GM13977 (cell line): ENCODE measurements around the gene TIGD6.

Experiments used
- DNase-seq: peaks from one replicate; pipeline ENCODE4 v3.0.0; 2012; ENCODE audit warnings: low spot score
- in situ Hi-C: fragments of 300-500 bp; cut with MboI; formaldehyde crosslinking; loops from one replicate; pipeline ENCODE4 v1.12.0; 2022; ENCODE audit warnings: low sequenced_read_pairs, low pct_unique_long_range_greater_than_20kb, mixed read lengths, inconsistent platforms; ENCODE audit not compliant: unreplicated experiment
- TF ChIP-seq, protein P1 (sequence below): IDR thresholded peaks from 2 replicates; pipeline ENCODE4 v1.5.1; 2012; ENCODE audit warnings: mild to moderate bottlenecking, control low read depth; ENCODE audit not compliant: insufficient read depth; ENCODE audit errors: extremely low read depth, missing control alignments

TIGD6 gene

DNA sequence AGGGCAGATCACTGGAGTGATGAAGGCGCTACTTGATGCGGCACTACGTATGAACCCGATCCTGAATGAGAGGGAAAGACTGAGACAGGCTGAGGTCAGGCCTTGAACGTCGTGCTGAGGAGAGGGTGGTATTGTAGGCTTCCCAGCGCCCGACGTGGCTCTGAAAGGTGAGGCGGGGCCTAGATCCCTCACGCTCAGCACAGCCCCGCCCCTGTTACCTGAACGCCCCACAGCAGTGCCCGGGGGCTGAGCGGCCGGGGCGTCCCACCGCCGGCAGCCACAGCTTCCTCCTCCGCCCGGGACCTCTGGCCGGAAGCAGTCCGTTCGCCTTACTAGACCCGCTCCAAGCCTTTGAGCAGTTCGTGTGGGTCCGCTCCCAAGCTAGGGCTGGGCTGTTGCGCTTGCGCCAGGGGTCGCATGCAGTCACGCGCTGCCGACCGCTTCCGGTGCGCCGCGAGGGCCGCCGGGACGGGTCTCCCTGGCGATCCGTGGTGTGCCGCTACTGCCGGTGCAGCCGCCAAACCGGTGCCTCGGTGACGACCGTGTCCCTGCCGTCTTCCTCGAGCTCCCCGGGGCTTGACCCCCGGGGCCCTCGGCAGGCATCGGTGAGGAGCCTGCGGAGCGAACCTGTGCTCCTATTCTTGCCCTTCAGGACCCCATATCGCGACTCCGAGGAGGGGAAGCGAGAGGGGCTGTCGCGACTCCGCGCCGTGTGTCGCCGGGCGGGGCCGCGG, at the start of gene TIGD6, which contains the start of gene HMGXB3:
Gene TIGD6 (minus strand): TSS at position 399 of the 734 bp plus-strand sequence. CDS start 4,306 bp downstream, outside the sequence.
Gene HMGXB3 (plus strand): TSS at position 484 of the 734 bp plus-strand sequence. CDS start 4,114 bp downstream, outside the sequence.
- TF ChIP-seq, protein P1, sequence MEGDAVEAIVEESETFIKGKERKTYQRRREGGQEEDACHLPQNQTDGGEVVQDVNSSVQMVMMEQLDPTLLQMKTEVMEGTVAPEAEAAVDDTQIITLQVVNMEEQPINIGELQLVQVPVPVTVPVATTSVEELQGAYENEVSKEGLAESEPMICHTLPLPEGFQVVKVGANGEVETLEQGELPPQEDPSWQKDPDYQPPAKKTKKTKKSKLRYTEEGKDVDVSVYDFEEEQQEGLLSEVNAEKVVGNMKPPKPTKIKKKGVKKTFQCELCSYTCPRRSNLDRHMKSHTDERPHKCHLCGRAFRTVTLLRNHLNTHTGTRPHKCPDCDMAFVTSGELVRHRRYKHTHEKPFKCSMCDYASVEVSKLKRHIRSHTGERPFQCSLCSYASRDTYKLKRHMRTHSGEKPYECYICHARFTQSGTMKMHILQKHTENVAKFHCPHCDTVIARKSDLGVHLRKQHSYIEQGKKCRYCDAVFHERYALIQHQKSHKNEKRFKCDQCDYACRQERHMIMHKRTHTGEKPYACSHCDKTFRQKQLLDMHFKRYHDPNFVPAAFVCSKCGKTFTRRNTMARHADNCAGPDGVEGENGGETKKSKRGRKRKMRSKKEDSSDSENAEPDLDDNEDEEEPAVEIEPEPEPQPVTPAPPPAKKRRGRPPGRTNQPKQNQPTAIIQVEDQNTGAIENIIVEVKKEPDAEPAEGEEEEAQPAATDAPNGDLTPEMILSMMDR, result no peak
- in situ Hi-C loops, result no loop called here
- DNase-seq, result peak; percentile 96

DNA sequence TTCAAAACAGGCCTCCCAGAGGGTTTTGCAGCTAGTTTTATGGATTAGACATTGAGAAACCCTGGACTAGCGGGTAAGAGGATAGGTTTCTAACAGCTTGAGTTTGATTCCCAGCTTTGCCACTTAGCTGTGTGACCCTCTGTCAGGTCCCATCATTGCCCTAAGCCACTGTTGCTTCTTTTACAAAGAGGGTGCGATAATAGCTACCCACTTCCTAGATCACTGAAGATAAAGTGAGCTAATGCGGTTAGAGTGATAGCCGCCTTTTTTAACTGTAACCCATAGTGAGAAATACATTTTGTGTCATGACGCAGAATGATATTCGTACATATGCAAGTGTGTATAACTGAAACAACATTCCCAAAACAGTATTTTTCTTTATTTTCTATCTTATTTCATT, 45.6 kb upstream of the TIGD6 start:
- in situ Hi-C loops, result no loop called here
- TF ChIP-seq, protein P1, result no peak

DNA sequence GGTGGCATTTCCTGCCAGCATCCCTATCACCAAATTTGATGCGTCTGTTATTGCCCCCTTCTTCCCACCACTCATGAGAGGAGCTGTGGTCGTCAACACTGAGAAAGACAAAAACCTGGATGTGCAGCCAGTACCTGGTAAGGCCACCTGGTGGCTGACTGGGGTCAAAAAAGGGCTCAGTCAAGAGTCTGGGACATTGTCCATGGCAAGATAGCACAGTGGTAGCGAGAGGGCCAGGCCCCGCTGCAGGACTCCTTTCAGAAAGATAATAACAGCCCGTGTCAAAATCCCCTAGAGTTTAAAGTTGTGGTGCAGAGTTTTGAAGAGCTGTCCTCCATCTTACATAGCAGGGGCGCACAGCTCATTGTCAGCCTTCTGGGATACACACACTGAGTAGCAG, 45.1 kb upstream of the TIGD6 start:
- in situ Hi-C loops, result no loop called here
- DNase-seq, result no peak
- TF ChIP-seq, protein P1, result no peak

More for the DNA sequence above, 45.6 kb upstream of the TIGD6 start:
- DNase-seq, result no peak

DNA sequence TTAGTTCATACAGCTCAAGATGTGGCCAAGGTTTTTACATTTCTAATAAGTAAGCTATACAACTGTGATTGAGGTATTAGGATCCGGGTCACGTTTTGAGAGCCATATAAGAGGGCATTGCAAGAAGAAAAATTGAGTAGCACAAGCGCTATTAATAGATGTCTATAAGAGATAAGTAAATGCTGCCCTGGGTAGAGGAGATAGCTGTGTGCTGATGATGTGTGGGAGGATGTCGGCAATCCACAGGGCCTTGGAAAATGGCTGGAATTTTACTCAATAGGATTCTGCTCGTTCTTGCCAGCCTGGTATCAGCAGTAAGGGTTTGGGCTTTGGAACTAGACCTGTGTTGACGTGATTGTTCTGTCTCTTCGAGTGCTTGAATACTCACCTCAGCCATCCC, 44.3 kb upstream of the TIGD6 start:
- no peak for DNase-seq
- in situ Hi-C loops, result no loop called here
- TF ChIP-seq, protein P1, result no peak

DNA sequence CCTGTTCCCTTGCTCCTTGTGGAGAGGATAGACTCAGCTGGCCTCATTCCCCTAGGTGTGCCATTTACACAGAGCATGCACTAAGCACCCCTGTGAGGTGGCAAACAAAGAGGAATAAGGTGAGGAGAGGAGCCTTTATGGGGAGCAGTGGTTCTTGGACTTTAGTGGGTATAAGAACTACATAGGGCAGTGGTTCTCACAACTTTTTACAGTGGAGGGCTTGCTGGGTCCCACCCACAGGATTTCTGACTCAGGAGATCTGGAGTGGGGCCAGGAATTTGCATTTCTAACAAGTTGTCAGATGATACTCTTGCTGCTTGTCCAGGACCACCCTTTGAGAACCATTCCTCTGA, 43.9 kb upstream of the TIGD6 start:
- TF ChIP-seq, protein P1, result no peak
- in situ Hi-C loops, result no loop called here
- no peak for DNase-seq

DNA sequence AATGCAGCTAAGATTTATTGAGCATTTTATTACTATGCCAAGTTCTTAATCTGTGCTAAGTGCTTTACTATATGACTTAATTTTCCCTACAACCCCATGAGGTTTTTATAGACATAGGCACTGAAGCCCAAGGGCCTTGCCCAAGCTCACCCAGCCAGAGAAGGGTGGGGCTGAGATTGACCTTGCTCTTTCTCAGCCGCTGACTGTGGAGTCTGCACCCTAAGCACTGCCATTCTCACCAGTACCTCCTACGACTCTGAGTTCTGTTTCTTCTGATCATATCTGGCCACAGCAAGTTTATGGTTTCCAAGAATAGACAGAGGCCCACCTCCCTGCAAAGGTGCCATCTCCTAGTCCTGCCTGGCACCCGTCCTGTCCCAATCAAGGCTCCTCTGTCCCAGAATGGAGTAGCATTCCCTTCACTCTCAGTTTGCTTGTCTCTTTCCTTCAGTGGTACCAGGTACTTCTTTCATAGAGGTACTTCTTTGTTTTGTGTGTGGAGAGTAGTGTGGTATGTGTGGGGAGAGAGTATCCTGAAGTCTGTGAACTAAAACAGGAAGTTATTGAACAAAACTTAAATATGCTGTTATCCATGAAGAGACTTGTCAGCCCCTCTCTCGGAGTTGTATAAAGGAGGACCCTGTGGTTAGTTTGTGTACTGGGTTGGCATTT, 43.3 kb upstream of the TIGD6 start:
- in situ Hi-C loops, result no loop called here
- no peak for DNase-seq

More for the DNA sequence above, 43.3 kb upstream of the TIGD6 start:
- TF ChIP-seq, protein P1, result no peak
